Measurements from ENCODE around the gene DLX3. TPM values are rescaled to one million over a fixed set of nuclear protein-coding genes. Genes with fewer than 3 reads are reported as not detected.
A peak's percentile ranks its signal among the peaks of the same experiment; 100 is the strongest.

The DLX3 gene
- total and polyA plus RNA-seq, 2 of the 8 experiments (the other 6 are each of a cell fraction or from before 2014, with no cell fraction given): 0.15 to 0.20 TPM

- Histone ChIP-seq H3K4ac (replicated peaks; ENCODE audit: insufficient read length, low read depth, low read length) (peak overlapping the region; percentile 0), H4K20me1 (replicated peaks in 1 of 2; ENCODE audit: control insufficient read depth in 1 of 2, insufficient read depth in 2 of 2, low read length in 2 of 2) (peaks cover 2 to 15% of the 10 kb centered on the region in 2 experiments), H4K5ac (ENCODE audit: insufficient read length, low read depth, low read length) (no peak overlapping the region), H2AFZ (ENCODE audit: low read length) (no peak overlapping the region), H3K79me1 (ENCODE audit: low read depth, low read length) (no peaks in the 10 kb centered on the region), H3K9me3 (ENCODE audit: insufficient read depth in 2 of 2, low read depth in 1 of 2, low read length in 1 of 2) (peaks cover 0 to 5% of the 10 kb centered on the region in 2 experiments; a peak in 1 of 4 replicates), H2BK20ac (ENCODE audit: low read length) (no peak overlapping the region), H3K18ac (ENCODE audit: extremely low read depth, low read length) (0 out of 2 replicates have a peak overlapping the region, but pooled peaks have one; percentile 40), H2BK12ac (ENCODE audit: low read depth, low read length) (peak overlapping the region; percentile 78; the same call in 1 of the 2 replicates), H3K27me3 (replicated peaks in 1 of 4; ENCODE audit: control insufficient read depth in 3 of 4, extremely low read depth in 1 of 4, insufficient read depth in 3 of 4, low read length in 3 of 4) (peaks cover 55 to 88% (median 81%) of the 10 kb centered on the region in 4 experiments), H3K9ac (replicated peaks in 1 of 4; ENCODE audit: extremely low read depth in 1 of 4, low read depth in 3 of 4, low read length in 3 of 4) (no peak overlapping the region), H3K4me2 (ENCODE audit: insufficient read depth in 1 of 2, low read depth in 2 of 2, low read length in 2 of 2) (peak overlapping the region; percentile 67 to 91), H4K91ac (replicated peaks; ENCODE audit: insufficient read length, low read length) (no peak overlapping the region), H3K23ac (ENCODE audit: insufficient read length) (no peak overlapping the region), H4K8ac (ENCODE audit: extremely low read depth, insufficient read depth, low read length) (no peak overlapping the region; the same call in 1 of the 2 replicates), H3K4me1 (replicated peaks in 1 of 4; ENCODE audit: control insufficient read depth in 3 of 4, insufficient read depth in 4 of 4, low read length in 3 of 4) (peaks cover 7 to 35% (median 17%) of the 10 kb centered on the region in 4 experiments; a peak in 6 of 7 replicates), H3K14ac (ENCODE audit: insufficient read length) (no peak overlapping the region), H3K36me3 (ENCODE audit: control insufficient read depth in 2 of 4, insufficient read depth in 4 of 4, low read length in 3 of 4) (no peaks in the 10 kb centered on the region; a peak in 1 of 8 replicates), H2AK5ac (ENCODE audit: low read depth, low read length) (no peak overlapping the region), H3K4me3 (ENCODE audit: extremely low read depth in 1 of 4, insufficient read depth in 2 of 4, low read depth in 3 of 4, low read length in 4 of 4) (peak overlapping the region; percentile 40 to 63 (median 44); a peak in 7 of 8 replicates), H2BK5ac (ENCODE audit: low read depth, low read length) (no peak overlapping the region), H3K27ac (ENCODE audit: low read depth, low read length) (no peak overlapping the region), H2BK15ac (ENCODE audit: low read length) (0 out of 2 replicates have a peak overlapping the region, but pooled peaks have one; percentile 97), H3K23me2 (ENCODE audit: low read depth, low read length) (peaks cover 18% of the 10 kb centered on the region; the same call in 1 of the 2 replicates), H3K56ac (replicated peaks; ENCODE audit: insufficient read length, low read depth, low read length) (no peak overlapping the region), H2BK120ac (replicated peaks; ENCODE audit: low read depth, low read length) (no peak overlapping the region), H3K79me2 (ENCODE audit: control insufficient read depth in 1 of 2, insufficient read depth in 2 of 2, low read length in 2 of 2) (no peaks in the 10 kb centered on the region)
- DNase-seq (ENCODE audit: low read depth in 1 of 2, low spot score in 2 of 2): peak in 1 of 2 experiments; percentile 80
- ChIA-PET POLR2A (ENCODE audit: partially characterized antibody) (interaction anchor here (0.6 to 5.6 kb wide), 21 partner anchors 8 to 142 kb away, joined by 3 to 28 read pairs (median 4); partner anchors contain the start of gene DLX4), CTCF (ENCODE audit: partially characterized antibody) (interaction anchor here (0.6 to 18.5 kb wide), 19 partner anchors 7 to 177 kb away, joined by 3 to 547 read pairs (median 22); partner anchors contain the start of gene TAC4)
- WGBS, 2 experiments (ENCODE audit: extremely low coverage in 1 of 2, insufficient coverage in 1 of 2, insufficient read length in 1 of 2, insufficient replicate concordance in 2 of 2, low coverage in 1 of 2, low lambda C conversion rate in 2 of 2, missing lambda C conversion rate in 1 of 2): 5% methylated on average over 47 of the region's 50 CpGs; no CpG with 5 or more reads in 1 of the 2 experiments
- no peak for FAIRE-seq
- TF ChIP-seq MAX (IDR thresholded peaks at IDR 0.05) (no peak; the same call in 1 of the 2 replicates), CBX8 (IDR thresholded peaks at IDR 0.05; ENCODE audit: borderline replicate concordance, low read depth, low read length) (0 out of 2 replicates have a peak, but pooled peaks have one; percentile 56), GABPA (IDR thresholded peaks at IDR 0.05; ENCODE audit: borderline replicate concordance, insufficient read depth, low read length) (peak; percentile 56; the same call in 1 of the 2 replicates), EZH2 (IDR thresholded peaks at IDR 0.05; ENCODE audit: low read depth, low read length, severe bottlenecking) (peak; percentile 98), EP300 (IDR thresholded peaks at IDR 0.05; ENCODE audit: borderline replicate concordance in 1 of 2, low read depth in 2 of 2, low read length in 2 of 2) (no peak), ASH2L (IDR thresholded peaks at IDR 0.05; ENCODE audit: low read length) (peak; percentile 52), SUZ12 (IDR thresholded peaks at IDR 0.05; ENCODE audit: low read length) (peak; percentile 98), SP4 (IDR thresholded peaks at IDR 0.05; ENCODE audit: low read length) (peak; percentile 9; the same call in 1 of the 2 replicates)
Observed at GRCh38 chr17:49994085-49995054, 654 bp downstream of the DLX3 start.
